Naive B cell (primary cell): ENCODE results near the gene TMEM33. TPM values are rescaled to one million over a fixed set of nuclear protein-coding genes. Genes with fewer than 3 reads are reported as not detected.

Experiments
- ATAC-seq, 2 donors: fragments of 150-1000 bp; cut with Tn5 transposase; 2 replicates each; pipeline ENCODE4 v1.10.0; 2021; ENCODE audit warnings: low read depth in 2 of 2, mild to moderate bottlenecking in 2 of 2, moderate library complexity in 2 of 2
- DNase-seq: peaks from one replicate; pipeline ENCODE4 v3.0.0; 2022
- H3K27ac Mint-ChIP-seq, 6 donors: one replicate each; pipeline ENCODE4 v1.8.0; 2020 to 2022; ENCODE audit warnings: mild to moderate bottlenecking in 6 of 6, mixed read lengths in 6 of 6, moderate library complexity in 5 of 6, inconsistent platforms in 2 of 6
- H3K27me3 Mint-ChIP-seq, 3 donors: one replicate each; pipeline ENCODE4 v1.8.0; 2021 to 2022; ENCODE audit warnings: mixed read lengths in 3 of 3, mild to moderate bottlenecking in 1 of 3
- H3K36me3 Mint-ChIP-seq, 2 donors: one replicate each; pipeline ENCODE4 v1.8.0; 2020 to 2022; ENCODE audit warnings: mixed read lengths in 2 of 2, inconsistent platforms in 1 of 2, mild to moderate bottlenecking in 1 of 2
- H3K4me1 Mint-ChIP-seq, 3 donors: one replicate each; pipeline ENCODE4 v1.8.0; 2020 to 2022; ENCODE audit warnings: mixed read lengths in 3 of 3, inconsistent platforms in 1 of 3, mild to moderate bottlenecking in 1 of 3, moderate library complexity in 1 of 3
- H3K4me3 Mint-ChIP-seq, 8 donors: one replicate each; pipeline ENCODE4 v1.8.0; 2020 to 2022; ENCODE audit warnings: mild to moderate bottlenecking in 8 of 8, mixed read lengths in 8 of 8, moderate library complexity in 8 of 8, inconsistent platforms in 2 of 8
- H3K9me3 Mint-ChIP-seq, 7 donors: one replicate each; pipeline ENCODE4 v1.8.0; 2020 to 2022; ENCODE audit warnings: mixed read lengths in 7 of 7, mild to moderate bottlenecking in 5 of 7, inconsistent platforms in 2 of 7, moderate library complexity in 1 of 7
- polyA plus RNA-seq, 6 donors: library from polyadenylated mRNA; unstranded; fragments of 300-500 nt; fragmentation: Illumina TruSeq; gene quantifications; one replicate each; pipeline ENCODE4 v1.2.3, GENCODE V29; 2021; ENCODE audit warnings: low read depth in 6 of 6

Gene TMEM33
- polyA plus RNA-seq, 6 donors from 2014 or later = 6.9 to 16.7 (median 14.0) TPM

DNA sequence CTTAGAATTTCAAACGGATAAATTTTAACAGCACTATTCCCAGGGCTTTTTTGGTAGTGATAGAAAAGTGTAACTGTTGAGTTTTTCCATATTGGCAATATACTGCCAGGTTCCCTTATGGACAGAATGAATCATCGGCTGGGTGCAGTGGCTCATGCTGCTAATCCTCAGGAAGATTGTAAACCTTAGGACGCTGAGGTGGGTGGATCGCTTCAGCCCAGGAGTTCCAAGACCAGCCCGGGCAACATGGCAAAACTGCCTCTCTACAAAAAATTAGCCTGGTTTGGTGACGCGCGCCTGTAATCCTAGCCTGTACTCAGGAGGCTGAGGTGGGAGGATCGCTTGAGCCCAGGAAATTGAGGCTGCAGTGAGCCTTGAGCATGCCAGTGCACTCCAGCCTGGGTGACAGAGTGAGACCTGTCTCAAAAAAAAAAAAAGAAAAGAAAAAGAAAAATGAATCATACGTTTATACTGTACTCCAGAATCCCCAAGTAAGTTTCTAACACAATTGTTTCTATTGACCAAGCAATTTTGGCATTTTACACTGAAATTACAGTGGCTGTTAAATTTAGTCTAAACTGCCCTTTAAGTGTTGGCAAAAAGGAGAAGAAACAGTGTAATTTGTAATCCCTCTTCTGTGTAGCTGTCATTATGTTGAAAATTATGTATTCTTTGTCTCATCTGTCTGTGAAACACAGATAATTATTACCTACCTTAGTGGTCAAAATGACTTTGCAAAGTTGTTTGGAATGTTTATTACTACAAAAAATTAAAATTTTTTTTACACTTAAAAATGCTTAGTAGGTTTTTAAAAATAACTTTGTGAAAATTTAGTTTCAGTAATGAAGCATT is 56.9 kb downstream of the TMEM33 start:
- no peak for DNase-seq
- ATAC-seq = no peak
- H3K4me1 Mint-ChIP-seq = peaks cover 12 to 42% (median 20%) of the 10 kb centered on the region in 3 donors
- H3K27ac Mint-ChIP-seq = peak overlapping the region in 4 of 6 donors; percentile 49 to 98 (median 74)
- no peaks in the 10 kb centered on the region for H3K9me3 Mint-ChIP-seq
- no peaks in the 10 kb centered on the region for H3K27me3 Mint-ChIP-seq
- H3K4me3 Mint-ChIP-seq = peak overlapping the region; percentile 9 to 98 (median 90)
- H3K36me3 Mint-ChIP-seq = no peaks in the 10 kb centered on the region

DNA sequence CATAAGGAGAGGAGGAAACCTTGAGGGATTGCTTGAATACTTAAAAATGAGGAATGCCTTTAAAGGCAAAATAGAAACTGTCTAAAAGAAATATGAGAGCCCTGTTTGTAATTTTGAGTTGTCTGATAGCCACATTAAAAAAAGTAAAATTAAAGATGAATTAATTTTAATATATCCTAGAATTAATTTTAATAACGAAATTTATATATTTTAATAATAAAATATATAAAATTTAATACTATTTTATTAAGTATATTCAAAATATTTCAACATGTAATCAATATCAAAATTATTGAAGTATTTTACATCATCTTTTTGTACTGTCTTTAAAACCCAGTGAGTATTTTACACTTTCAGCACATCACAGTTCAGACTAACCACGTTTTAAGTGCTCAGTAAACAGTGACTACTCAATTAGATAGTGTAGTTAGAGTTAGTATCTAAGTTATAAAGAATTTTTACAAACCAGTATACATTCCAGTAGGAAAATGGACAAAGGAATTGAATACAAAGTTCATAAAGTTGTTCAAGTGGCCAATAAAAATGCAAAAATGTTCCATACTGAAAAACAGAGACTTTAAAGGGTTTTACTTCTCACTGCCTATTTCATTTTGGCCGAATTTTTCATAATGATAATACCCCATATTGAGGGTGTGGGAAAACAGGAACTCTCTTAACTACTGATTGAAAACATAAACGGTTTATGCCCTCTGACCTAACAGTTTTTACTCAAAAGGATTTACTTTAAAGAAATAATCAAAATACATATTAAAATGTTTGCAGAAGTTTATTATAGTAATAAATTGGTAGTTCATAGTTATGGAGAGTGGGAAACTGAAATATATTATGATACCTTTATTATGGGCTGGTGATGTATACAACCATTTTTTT is 58.0 kb downstream of the TMEM33 start:
- Mint-ChIP-seq H3K27me3 (no peaks in the 10 kb centered on the region), H3K4me3 (no peak overlapping the region)

DNA sequence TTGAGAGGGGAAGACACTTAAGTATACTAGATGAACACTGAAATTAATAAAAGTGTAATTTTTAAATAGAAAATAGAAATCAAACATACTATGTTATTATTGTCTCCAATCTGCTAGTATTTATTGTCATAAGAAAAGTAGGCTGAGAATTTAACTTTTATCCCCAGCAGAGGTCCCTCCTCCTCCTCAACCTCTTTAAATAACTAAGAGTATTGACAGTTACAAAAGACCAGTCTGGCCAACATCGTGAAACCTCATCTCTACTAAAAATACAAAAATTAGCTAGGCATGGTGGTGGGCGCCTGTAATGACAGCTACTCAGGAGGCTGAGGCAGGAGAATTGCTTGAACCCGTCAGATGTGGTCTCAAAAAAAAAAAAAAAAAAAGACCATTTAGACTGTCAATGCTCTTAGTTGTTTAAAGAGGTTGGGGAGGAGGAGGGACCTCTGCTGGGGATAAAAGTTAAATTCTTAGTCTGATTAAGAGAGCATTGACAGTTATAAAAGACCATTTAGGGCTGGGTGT is 59.3 kb downstream of the TMEM33 start:
- no peak overlapping the region for H3K27ac Mint-ChIP-seq
- DNase-seq (no peak), ATAC-seq (no peak)

More for the DNA sequence above, 58.0 kb downstream of the TMEM33 start:
- peaks cover 15 to 43% (median 26%) of the 10 kb centered on the region in 3 donors for H3K4me1 Mint-ChIP-seq
- H3K9me3 Mint-ChIP-seq = no peaks in the 10 kb centered on the region
- peak overlapping the region in 2 of 6 donors; percentile 40 to 49 for H3K27ac Mint-ChIP-seq
- ATAC-seq (no peak), DNase-seq (no peak)
- H3K36me3 Mint-ChIP-seq = no peaks in the 10 kb centered on the region

DNA sequence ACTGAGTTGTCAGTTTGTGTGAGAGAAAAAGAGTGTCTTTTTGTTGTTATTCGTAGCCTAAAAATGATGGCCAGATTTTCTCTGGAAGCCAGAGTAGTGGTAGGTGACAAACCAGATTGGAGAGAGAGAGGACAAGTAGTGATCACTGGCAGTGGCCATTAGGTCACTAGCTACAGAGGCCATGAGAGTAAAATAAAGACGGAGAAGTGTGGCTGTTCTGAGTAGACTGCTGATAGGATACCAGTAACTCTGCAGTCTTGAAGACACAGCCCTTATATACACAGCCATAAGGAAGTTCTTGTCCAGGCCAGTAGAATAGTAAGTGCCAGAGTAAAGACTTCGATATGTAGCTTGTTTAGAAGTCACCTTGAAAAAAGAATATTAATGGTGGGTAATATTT is 62.8 kb downstream of the TMEM33 start:
- peaks cover 8 to 19% (median 11%) of the 10 kb centered on the region in 3 donors for H3K4me1 Mint-ChIP-seq
- DNase-seq (no peak), ATAC-seq (no peak)
- H3K4me3 Mint-ChIP-seq = no peak overlapping the region
- peak overlapping the region in 2 of 6 donors; percentile 2 for H3K27ac Mint-ChIP-seq
- peaks cover 9 to 10% of the 10 kb centered on the region in 2 donors for H3K36me3 Mint-ChIP-seq
- H3K9me3 Mint-ChIP-seq = peaks cover 0 to 3% (median 0%) of the 10 kb centered on the region in 7 donors
- H3K27me3 Mint-ChIP-seq = no peaks in the 10 kb centered on the region

More for the DNA sequence above, 59.3 kb downstream of the TMEM33 start:
- Mint-ChIP-seq H3K4me3 (peak overlapping the region in 1 of 8 donors; percentile 10), H3K36me3 (no peaks in the 10 kb centered on the region), H3K9me3 (no peaks in the 10 kb centered on the region), H3K4me1 (peaks cover 15 to 41% (median 24%) of the 10 kb centered on the region in 3 donors), H3K27me3 (no peaks in the 10 kb centered on the region)

DNA sequence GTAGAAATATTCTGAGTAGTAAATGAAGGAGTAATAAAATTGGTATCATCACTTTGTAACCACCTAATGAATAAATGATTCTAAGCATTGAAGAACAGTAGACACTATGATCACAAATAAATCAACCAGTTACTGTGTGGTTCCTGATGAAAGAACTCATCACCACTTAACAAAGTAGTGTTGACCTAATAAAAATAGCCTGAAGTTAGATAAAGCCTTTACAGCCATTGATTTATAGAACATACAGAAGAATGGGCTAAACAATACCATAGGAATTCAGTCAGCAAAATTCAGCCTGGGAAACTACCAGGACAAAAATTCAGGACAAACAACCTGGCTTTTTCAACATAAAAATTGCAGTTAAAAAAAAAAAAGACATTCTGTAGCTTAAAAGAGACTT is 64.1 kb downstream of the TMEM33 start:
- Mint-ChIP-seq H3K4me1 (peaks cover 10 to 24% (median 14%) of the 10 kb centered on the region in 3 donors), H3K36me3 (peaks cover 16 to 19% of the 10 kb centered on the region in 2 donors), H3K27me3 (no peaks in the 10 kb centered on the region), H3K27ac (no peak overlapping the region), H3K4me3 (no peak overlapping the region), H3K9me3 (peaks cover 0 to 3% (median 0%) of the 10 kb centered on the region in 7 donors)
- DNase-seq (no peak), ATAC-seq (no peak)

DNA sequence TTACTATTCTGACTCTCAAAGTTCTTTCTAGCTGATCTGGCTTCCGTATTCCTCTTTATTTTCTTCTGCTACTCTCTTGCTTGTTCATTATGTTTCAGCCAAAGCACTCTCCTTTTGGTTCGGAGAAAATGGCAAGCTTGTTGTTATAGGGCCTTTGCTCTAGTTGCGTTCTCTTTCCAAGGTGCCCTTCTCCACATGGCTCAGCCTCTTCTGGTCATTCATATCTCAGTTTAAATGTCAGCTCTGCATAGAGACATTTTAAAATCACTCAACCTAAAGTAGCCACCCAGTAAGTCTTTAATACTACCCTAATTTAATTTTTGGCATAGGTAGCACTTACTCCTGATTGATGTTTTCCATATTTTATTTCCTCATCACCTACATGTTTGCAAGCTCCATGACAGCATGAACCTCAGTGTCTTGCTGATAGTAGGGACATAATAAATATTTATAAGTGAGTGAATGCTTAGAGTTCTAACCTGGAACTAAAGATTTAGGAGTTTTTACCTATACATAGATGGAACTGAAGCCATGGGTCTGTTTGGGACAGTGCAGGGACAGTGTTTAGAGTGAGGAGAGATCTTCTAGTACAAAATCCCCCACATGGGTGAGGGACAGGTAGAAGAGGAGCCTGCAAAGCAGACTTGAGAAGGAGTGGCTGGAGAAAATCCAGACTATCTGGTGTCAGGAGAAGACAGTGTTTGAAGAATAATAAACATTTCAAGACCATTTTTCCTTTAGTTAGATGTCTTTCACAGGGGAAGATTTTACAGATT is 73.0 kb downstream of the TMEM33 start:
- H3K4me3 Mint-ChIP-seq = no peak overlapping the region
- no peaks in the 10 kb centered on the region for H3K27me3 Mint-ChIP-seq
- no peak for ATAC-seq
- H3K9me3 Mint-ChIP-seq = peaks cover 0 to 3% (median 0%) of the 10 kb centered on the region in 7 donors
- no peak for DNase-seq
- peak overlapping the region in 1 of 6 donors; percentile 65 for H3K27ac Mint-ChIP-seq
- H3K4me1 Mint-ChIP-seq = peaks cover 14 to 38% (median 37%) of the 10 kb centered on the region in 3 donors
- peaks cover 38 to 43% of the 10 kb centered on the region in 2 donors for H3K36me3 Mint-ChIP-seq

Other genes with a start within 250 kb of the TMEM33 start
- not detected for gene PHOX2B, start 186.7 kb upstream of the TMEM33 start, polyA plus RNA-seq
- under 1 TPM in 1 of 6 donors, not detected in 5; 0.08 TPM for gene DCAF4L1, start 46.3 kb downstream of the TMEM33 start, polyA plus RNA-seq
- gene SLC30A9, start 55.1 kb downstream of the TMEM33 start, polyA plus RNA-seq = 10 to 100 TPM; 35.3 to 48.6 (median 41.5) TPM
- gene BEND4, start 217.2 kb downstream of the TMEM33 start, polyA plus RNA-seq = 10 to 100 TPM in 2 of 6 donors, 1 to 10 TPM in 4; 6.8 to 12.2 (median 8.7) TPM